CD4-positive, CD25-positive, alpha-beta regulatory T cell (primary cell): ENCODE measurements around the gene WNT7A. TPM values are rescaled to one million over a fixed set of nuclear protein-coding genes. Genes with fewer than 3 reads are reported as not detected.

Experiments
- ATAC-seq, 2 donors: fragments of 150-1000 bp; cut with Tn5 transposase; one replicate each; pipeline ENCODE4 v1.10.0; 2021; ENCODE audit warnings: low read depth in 2 of 2, moderate number of reproducible peaks in 2 of 2, moderate library complexity in 1 of 2
- DNase-seq, 3 donors: peaks; one replicate each; pipeline versions ENCODE4 v3.0.0 to v3.0.0-alpha.2; 2012 to 2022; ENCODE audit warnings: mixed read lengths in 1 of 3
- H3K27ac ChIP-seq: one replicate; pipeline ENCODE4 v1.7.0; 2013; ENCODE audit warnings: mild to moderate bottlenecking, low read length; ENCODE audit not compliant: insufficient read depth, poor library complexity, severe bottlenecking
- H3K27me3 ChIP-seq: one replicate; pipeline ENCODE4 v1.7.0; 2013; ENCODE audit warnings: low read length; ENCODE audit not compliant: control insufficient read depth, insufficient read depth
- H3K36me3 ChIP-seq: one replicate; pipeline ENCODE4 v1.7.0; 2013; ENCODE audit warnings: mild to moderate bottlenecking, low read length, moderate library complexity; ENCODE audit not compliant: control insufficient read depth, insufficient read depth
- H3K4me1 ChIP-seq: 2 replicates; pipeline ENCODE4 v1.7.0; 2013; ENCODE audit warnings: mild to moderate bottlenecking, low read length; ENCODE audit not compliant: insufficient read depth, control insufficient read depth, poor library complexity, severe bottlenecking
- H3K4me3 ChIP-seq: one replicate; pipeline ENCODE4 v1.7.0; 2013; ENCODE audit warnings: low read depth, mild to moderate bottlenecking, low read length, moderate library complexity
- H3K9me3 ChIP-seq, 2 experiments: 1 replicate in 1 of 2; 2 replicates in 1 of 2; pipeline ENCODE4 v1.7.0; 2013; ENCODE audit warnings: low read length in 2 of 2, mild to moderate bottlenecking in 1 of 2, moderate library complexity in 1 of 2; ENCODE audit not compliant: control insufficient read depth in 2 of 2
- H3K27ac Mint-ChIP-seq, 3 donors: one replicate each; pipeline ENCODE4 v1.8.0; 2020 to 2022; ENCODE audit warnings: mild to moderate bottlenecking in 3 of 3, mixed read lengths in 3 of 3, moderate library complexity in 2 of 3
- H3K27me3 Mint-ChIP-seq: one replicate; pipeline ENCODE4 v1.8.0; 2022; ENCODE audit warnings: mild to moderate bottlenecking, mixed read lengths
- H3K36me3 Mint-ChIP-seq: one replicate; pipeline ENCODE4 v1.8.0; 2020; ENCODE audit warnings: mixed read lengths
- H3K4me1 Mint-ChIP-seq, 4 donors: one replicate each; pipeline ENCODE4 v1.8.0; 2020 to 2022; ENCODE audit warnings: mixed read lengths in 4 of 4, mild to moderate bottlenecking in 1 of 4
- H3K4me3 Mint-ChIP-seq, 4 donors: one replicate each; pipeline ENCODE4 v1.8.0; 2020 to 2022; ENCODE audit warnings: mild to moderate bottlenecking in 4 of 4, mixed read lengths in 4 of 4, moderate library complexity in 3 of 4
- H3K9me3 Mint-ChIP-seq, 7 donors: one replicate each; pipeline ENCODE4 v1.8.0; 2020 to 2022; ENCODE audit warnings: mixed read lengths in 7 of 7, mild to moderate bottlenecking in 3 of 7, moderate library complexity in 2 of 7
- polyA plus RNA-seq, 4 donors: library from polyadenylated mRNA; unstranded; fragments of 300-500 nt; fragmentation: Illumina TruSeq; gene quantifications; one replicate each; pipeline ENCODE4 v1.2.3, GENCODE V29; 2021
- total RNA-seq: library from RNA; stranded (reverse); gene quantifications from one replicate; pipeline ENCODE4 v1.2.3, GENCODE V29; 2022

The WNT7A gene
- total and polyA plus RNA-seq, 5 donors from 2014 or later: 0.34 to 2.5 (median 1.1) TPM; not detected in 1

DNA sequence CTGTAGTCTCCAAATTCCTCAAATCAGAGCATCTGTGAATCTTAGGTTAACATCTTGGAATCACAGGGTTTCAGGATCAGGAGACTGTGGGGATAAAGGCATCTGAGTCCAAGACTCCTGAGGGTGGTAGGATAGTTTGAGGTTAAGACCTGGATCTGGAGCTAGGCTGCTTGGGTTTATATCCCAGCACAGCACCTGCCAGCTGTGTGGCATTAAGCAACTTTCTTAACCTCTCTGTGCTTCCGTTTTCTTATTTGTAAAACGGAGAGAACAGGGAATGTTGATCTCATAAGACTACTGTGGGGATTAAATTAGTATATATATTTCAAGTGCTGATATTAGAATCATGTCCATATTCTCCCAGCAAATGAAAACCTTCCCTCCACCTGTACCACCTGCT, 33.6 kb downstream of the WNT7A start:
- Mint-ChIP-seq H3K36me3 (no peaks in the 10 kb centered on the region), H3K27ac (no peak overlapping the region), H3K9me3 (no peaks in the 10 kb centered on the region), H3K27me3 (no peaks in the 10 kb centered on the region), H3K4me3 (no peak overlapping the region), H3K4me1 (peaks cover 0 to 1% (median 0%) of the 10 kb centered on the region in 4 donors)
- H3K4me1 ChIP-seq: no peaks in the 10 kb centered on the region
- no peak overlapping the region for H3K27ac ChIP-seq
- no peaks in the 10 kb centered on the region for H3K27me3 ChIP-seq
- no peaks in the 10 kb centered on the region for H3K36me3 ChIP-seq
- DNase-seq (no peak), ATAC-seq (no peak)
- no peaks in the 10 kb centered on the region for H3K9me3 ChIP-seq
- no peak overlapping the region for H3K4me3 ChIP-seq

DNA sequence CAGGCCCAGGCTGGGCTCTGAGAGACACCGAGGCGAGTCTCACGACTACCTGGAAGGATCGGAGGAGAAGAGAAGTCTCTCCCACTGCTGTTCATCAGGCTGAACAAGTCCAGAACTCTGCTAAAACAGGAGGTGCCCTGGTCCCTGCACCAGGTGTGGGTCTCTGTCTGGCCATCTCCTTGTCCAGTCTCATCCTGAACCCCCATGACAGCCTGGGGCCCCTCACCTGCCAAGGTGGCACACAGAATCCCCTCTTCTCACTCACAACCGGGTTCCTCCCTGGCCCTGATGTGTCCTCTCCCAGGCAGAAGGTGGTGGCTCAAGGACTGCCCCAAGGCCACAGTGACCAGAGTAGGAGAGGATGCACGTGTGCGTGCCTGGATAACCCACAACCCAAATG, 34.1 kb downstream of the WNT7A start:
- Histone ChIP-seq H3K4me1 (no peaks in the 10 kb centered on the region), H3K27ac (no peak overlapping the region), H3K27me3 (no peaks in the 10 kb centered on the region), H3K36me3 (no peaks in the 10 kb centered on the region), H3K9me3 (no peaks in the 10 kb centered on the region), H3K4me3 (no peak overlapping the region)
- Mint-ChIP-seq H3K9me3 (no peaks in the 10 kb centered on the region), H3K27me3 (no peaks in the 10 kb centered on the region), H3K27ac (no peak overlapping the region), H3K36me3 (no peaks in the 10 kb centered on the region), H3K4me3 (no peak overlapping the region), H3K4me1 (no peaks in the 10 kb centered on the region)
- DNase-seq (no peak), ATAC-seq (no peak)

DNA sequence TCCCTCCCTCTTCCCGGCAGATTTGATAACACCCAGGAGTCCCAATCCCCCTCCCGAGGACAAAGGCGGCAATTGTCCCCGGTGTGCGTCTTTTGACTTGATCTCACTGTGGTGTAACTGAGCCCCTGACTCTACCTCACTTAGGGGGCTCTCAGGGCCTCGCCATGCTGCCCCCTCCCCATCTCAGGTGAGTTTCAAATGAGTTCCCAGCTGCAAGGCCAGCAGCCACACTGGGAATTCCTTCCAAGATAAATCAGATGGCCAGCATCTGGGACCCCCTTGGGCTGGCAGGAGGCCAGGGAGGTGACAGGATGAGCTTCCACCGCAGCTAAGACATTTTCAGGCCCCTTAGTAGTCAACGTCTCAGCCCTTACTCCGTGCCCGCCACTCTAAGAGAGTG, 35.0 kb downstream of the WNT7A start:
- no peak for DNase-seq
- H3K27ac ChIP-seq: no peak overlapping the region

DNA sequence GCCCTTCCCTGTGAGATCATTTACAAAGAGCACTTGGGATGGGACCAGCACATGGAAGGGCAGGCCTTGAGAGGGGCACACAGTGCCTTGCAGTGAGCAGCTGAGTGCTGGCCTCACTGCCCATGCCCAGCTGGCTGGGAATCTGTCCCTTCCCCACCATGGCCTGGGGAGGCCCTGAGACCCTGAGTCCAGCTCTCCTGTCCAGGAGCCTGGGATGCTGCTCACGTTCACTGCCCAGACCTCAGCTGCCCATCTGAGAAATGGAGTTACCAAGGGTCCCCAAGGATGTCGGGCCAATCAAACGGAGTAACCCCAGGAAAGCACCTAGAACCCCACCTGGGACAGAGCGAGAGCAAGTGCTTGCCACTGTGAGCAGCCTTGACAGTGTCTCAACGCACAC, 35.6 kb downstream of the WNT7A start:
- Mint-ChIP-seq H3K36me3 (no peaks in the 10 kb centered on the region), H3K4me1 (no peaks in the 10 kb centered on the region), H3K27ac (no peak overlapping the region), H3K9me3 (no peaks in the 10 kb centered on the region), H3K27me3 (no peaks in the 10 kb centered on the region), H3K4me3 (no peak overlapping the region)
- H3K4me3 ChIP-seq: no peak overlapping the region
- ATAC-seq (no peak), DNase-seq (no peak)
- H3K9me3 ChIP-seq: no peaks in the 10 kb centered on the region
- H3K4me1 ChIP-seq: no peaks in the 10 kb centered on the region
- no peaks in the 10 kb centered on the region for H3K27me3 ChIP-seq
- H3K27ac ChIP-seq: no peak overlapping the region
- no peaks in the 10 kb centered on the region for H3K36me3 ChIP-seq

More for the DNA sequence above, 35.0 kb downstream of the WNT7A start:
- Histone ChIP-seq H3K27me3 (no peaks in the 10 kb centered on the region), H3K4me1 (no peaks in the 10 kb centered on the region), H3K36me3 (no peaks in the 10 kb centered on the region), H3K9me3 (no peaks in the 10 kb centered on the region), H3K4me3 (no peak overlapping the region)
- Mint-ChIP-seq H3K9me3 (no peaks in the 10 kb centered on the region), H3K36me3 (no peaks in the 10 kb centered on the region), H3K27me3 (no peaks in the 10 kb centered on the region), H3K4me1 (no peaks in the 10 kb centered on the region), H3K27ac (no peak overlapping the region), H3K4me3 (no peak overlapping the region)
- ATAC-seq: no peak

DNA sequence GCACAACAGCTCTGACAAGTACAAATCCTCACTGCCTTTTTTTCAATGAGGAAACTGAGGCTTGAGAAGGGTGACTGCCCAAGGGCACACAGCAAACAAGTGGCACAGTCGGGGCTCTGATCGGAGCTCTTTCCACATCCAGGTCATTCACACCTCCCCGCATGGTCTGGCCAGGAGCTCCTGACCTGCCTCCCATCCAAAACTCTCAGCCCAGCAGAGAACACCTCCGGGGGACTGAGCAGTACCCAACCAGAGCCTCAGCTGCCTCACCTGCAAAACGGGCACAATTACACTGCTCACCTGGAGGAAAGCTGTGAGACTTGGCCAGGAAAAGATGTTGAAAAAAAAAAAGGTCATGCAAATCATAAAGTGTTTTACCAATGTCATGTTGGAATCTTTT, 36.5 kb downstream of the WNT7A start:
- Mint-ChIP-seq H3K27me3 (no peaks in the 10 kb centered on the region), H3K27ac (no peak overlapping the region), H3K36me3 (no peaks in the 10 kb centered on the region), H3K4me1 (no peaks in the 10 kb centered on the region), H3K9me3 (no peaks in the 10 kb centered on the region), H3K4me3 (no peak overlapping the region)
- no peak overlapping the region for H3K4me3 ChIP-seq
- no peaks in the 10 kb centered on the region for H3K4me1 ChIP-seq
- ATAC-seq: no peak
- H3K9me3 ChIP-seq: no peaks in the 10 kb centered on the region
- DNase-seq: no peak
- no peak overlapping the region for H3K27ac ChIP-seq
- H3K36me3 ChIP-seq: no peaks in the 10 kb centered on the region
- no peaks in the 10 kb centered on the region for H3K27me3 ChIP-seq

DNA sequence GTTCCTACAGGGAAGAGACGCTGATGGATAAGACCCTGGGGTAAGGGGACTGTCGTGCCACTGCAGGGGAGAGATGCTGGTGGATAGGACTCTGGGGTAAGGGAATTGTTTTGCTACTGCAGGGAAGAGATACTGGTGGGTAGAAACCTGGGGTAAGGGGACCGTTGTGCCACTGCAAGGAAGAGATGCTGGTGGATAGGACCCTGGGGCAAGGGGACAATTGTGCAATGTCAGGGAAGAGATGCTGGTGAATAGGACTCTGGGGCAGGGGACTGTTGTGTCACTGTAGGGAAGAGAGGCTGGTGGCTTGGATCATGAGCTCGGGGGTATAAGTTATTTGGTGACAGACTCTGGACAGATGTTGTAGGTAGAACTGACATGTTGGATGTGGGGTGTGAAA, 37.6 kb downstream of the WNT7A start:
- Histone ChIP-seq H3K36me3 (no peaks in the 10 kb centered on the region), H3K9me3 (no peaks in the 10 kb centered on the region), H3K27ac (no peak overlapping the region), H3K27me3 (no peaks in the 10 kb centered on the region), H3K4me3 (no peak overlapping the region), H3K4me1 (no peaks in the 10 kb centered on the region)
- Mint-ChIP-seq H3K9me3 (no peaks in the 10 kb centered on the region), H3K27ac (no peak overlapping the region), H3K36me3 (no peaks in the 10 kb centered on the region), H3K4me1 (no peaks in the 10 kb centered on the region), H3K27me3 (no peaks in the 10 kb centered on the region), H3K4me3 (no peak overlapping the region)
- DNase-seq (no peak), ATAC-seq (no peak)

DNA sequence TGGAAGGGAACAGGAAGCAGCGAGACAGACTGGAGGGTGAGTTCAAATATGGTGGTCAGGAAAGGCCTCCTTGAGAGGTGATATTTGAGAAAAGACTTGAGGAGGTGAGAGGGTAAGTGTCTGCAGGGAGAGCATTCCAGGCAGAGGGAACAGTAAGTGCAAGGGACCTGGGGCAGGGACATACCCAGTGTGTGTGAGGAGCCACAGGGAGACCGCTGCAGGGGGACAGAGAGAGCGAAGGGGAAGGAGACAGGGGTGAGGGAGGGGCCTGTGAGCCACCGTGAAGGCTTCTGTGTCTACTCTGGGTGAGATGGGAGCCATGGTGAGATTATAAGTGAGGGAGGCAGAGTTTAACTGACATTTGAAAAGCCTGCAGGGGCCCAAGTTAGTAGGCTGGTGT, 38.0 kb downstream of the WNT7A start:
- Mint-ChIP-seq H3K4me1 (no peaks in the 10 kb centered on the region), H3K4me3 (no peak overlapping the region), H3K36me3 (no peaks in the 10 kb centered on the region), H3K27me3 (no peaks in the 10 kb centered on the region), H3K9me3 (no peaks in the 10 kb centered on the region), H3K27ac (no peak overlapping the region)
- Histone ChIP-seq H3K9me3 (no peaks in the 10 kb centered on the region), H3K27me3 (no peaks in the 10 kb centered on the region), H3K4me3 (no peak overlapping the region), H3K27ac (no peak overlapping the region), H3K4me1 (no peaks in the 10 kb centered on the region), H3K36me3 (no peaks in the 10 kb centered on the region)
- ATAC-seq: no peak
- no peak for DNase-seq

DNA sequence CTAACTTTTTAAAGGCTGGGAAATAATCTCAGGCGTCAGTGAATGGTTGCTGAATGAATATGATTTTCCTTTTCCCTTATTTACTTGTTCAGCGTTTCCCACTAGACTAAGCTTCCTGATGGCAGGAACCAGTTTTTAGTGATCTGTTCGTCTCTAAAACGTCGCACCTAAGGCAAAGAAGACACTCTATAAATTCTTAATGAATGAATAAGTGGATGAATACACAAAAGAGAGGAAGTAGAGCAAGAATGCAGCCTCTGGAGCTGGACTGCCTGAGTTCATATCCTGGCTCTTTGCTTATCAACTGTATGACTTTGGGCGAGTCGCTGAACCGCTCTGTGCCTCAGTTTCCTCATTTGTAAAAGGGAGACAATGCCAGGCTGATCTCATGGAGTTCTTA, 38.7 kb downstream of the WNT7A start:
- H3K4me3 Mint-ChIP-seq: no peak overlapping the region
- no peak overlapping the region for H3K27ac Mint-ChIP-seq
- no peaks in the 10 kb centered on the region for H3K4me1 Mint-ChIP-seq

More for the DNA sequence above, 38.7 kb downstream of the WNT7A start:
- no peaks in the 10 kb centered on the region for H3K4me1 ChIP-seq
- Mint-ChIP-seq H3K27me3 (no peaks in the 10 kb centered on the region), H3K9me3 (no peaks in the 10 kb centered on the region), H3K36me3 (no peaks in the 10 kb centered on the region)
- no peaks in the 10 kb centered on the region for H3K36me3 ChIP-seq
- DNase-seq (no peak), ATAC-seq (no peak)
- H3K4me3 ChIP-seq: no peak overlapping the region
- H3K27me3 ChIP-seq: no peaks in the 10 kb centered on the region
- no peak overlapping the region for H3K27ac ChIP-seq
- H3K9me3 ChIP-seq: no peaks in the 10 kb centered on the region
